ENCODE data around the gene CDIPT.
"Not testable (repeated sequence)": the region's sequence is repeated elsewhere in the genome, so short reads cannot be mapped to it uniquely, and the experiment has no call there.

Gene CDIPT

DNA sequence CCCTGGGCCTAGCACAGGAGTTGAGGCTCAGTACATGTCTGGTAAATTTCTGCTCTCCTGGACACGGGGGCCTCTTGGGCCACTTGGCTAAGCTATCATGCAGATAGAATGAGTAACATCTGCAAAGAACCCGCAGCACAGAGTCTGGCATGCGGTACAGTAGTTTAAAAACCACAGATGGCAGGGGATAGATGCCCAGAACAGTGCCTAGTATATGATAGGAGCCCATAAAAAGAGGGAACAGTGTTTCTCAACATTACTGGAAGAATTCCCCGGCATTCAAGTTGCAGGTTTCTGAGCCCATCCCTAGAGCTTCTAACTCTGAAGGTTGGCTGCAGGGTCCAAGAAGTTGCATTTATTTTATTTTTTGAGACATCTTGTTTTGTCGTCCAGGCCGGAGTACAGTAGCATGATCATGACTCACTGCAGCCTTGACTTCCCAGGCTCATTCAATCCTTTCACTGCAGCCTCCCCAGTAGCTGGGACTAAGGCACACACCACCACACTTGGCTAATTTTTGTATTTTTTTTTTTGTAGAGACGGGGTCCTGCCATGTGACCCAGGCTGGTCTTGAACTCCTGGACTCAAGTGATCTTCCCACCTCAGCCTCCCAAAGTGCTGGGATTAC, 5.8 kb downstream of the CDIPT start:
- DNase-seq, result no peak

GRCh38 chr16:29854520-29855100, 8.4 kb downstream of the CDIPT start:
- DNase-seq, result no peak

GRCh38 chr16:29852654-29853053, 10.4 kb downstream of the CDIPT start:
- no peak for DNase-seq

DNA sequence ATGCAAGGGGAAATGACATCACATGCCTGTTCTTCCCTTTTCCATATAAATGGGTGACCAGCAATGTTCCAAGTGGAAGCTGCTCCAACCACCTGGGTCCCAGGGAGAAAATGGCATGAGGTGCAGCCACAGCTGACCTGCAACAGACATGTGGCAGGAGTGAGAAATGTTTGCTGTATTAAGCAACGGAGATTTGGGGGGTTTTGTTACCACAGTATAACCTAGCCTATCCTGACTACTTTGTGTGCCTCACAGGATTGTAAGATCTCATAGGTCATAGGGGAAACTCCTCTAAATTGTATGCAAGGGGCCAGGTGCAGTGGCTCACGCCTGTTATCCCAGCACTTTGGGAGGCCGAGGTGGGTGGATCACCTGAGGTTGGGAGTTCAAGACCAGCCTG, 12.0 kb downstream of the CDIPT start:
- DNase-seq, result no peak

DNA sequence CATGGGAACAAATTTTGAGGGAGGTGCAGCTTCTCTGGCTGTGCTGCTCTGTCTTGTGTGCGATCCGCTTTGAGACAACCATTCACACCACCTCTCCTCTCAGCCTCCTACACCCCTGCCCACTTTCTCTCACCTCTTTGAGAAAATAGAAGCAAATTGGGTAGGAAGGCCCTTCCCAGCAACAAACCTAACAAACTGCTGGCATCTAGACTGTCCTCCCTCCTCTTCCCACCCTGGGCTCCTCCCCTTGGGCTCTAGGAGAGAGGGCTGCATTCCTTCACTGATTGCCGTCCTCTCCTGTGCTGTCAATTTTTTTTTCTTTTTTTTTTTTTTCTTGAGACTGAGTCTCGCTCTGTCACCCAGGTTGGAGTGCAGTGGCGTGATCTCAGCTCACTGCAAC, 13.5 kb downstream of the CDIPT start:
- DNase-seq, result no peak

DNA sequence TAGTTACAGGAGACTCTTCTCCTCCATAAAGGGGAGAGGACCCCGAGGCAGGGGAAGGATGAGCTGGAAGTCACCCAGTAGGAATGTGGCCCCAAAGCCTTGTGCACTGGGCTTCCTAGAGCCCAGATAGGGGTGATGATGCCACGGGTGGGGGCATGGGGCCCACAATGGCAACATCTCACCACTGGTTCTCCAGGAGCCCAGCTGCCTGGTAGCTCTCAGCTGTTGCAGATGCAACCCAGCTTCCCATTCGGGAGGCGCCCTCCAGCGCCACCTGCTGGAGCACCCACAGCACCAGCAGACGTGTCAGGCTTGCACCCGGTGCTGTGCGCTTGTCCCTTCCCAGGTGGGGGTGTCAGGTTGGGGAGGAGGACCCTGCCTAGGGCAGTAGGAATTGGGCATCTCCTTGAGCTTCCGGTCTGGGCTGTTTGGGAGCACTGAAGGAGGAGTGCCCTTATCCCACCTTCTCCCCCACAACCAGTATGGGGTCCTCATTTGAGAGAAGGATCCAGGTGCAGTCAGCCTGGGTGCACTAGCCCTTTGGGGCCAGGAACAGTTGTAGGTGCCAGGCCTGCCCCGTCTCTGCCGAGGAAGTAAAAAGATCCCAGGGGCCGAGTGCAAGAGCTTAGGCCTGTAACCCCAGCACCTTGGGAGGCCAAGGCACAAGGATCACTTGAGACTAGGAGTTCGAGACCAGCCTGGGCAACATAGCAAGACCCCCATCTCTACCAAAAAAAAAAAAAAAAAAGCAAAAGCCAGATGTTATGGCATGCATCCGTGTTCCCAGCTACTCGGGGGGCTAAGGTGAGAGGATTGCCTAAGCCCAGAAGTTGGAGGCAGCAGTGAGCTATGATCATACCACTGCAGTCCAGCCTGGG, 14.4 kb downstream of the CDIPT start:
- peak; percentile 84 for DNase-seq

DNA sequence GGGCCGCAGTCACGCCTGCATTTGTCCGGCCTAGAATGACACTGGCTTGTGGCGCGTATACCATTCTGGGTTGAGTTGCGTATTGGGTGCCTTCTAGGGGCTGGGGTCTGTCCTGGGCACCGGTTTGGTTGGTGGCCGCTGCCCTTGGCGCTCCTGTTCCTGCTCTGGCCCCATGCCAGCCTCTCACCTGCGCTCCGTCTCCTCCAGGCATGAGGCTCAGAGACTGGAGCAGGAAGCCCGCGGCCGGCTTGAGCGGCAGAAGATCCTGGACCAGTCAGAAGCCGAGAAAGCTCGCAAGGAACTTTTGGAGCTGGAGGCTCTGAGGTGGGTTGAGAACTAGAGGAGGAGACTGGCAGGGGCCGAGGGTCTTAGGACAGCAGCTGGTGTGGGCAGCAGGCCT, 17.4 kb downstream of the CDIPT start:
- DNase-seq, result no peak

DNA sequence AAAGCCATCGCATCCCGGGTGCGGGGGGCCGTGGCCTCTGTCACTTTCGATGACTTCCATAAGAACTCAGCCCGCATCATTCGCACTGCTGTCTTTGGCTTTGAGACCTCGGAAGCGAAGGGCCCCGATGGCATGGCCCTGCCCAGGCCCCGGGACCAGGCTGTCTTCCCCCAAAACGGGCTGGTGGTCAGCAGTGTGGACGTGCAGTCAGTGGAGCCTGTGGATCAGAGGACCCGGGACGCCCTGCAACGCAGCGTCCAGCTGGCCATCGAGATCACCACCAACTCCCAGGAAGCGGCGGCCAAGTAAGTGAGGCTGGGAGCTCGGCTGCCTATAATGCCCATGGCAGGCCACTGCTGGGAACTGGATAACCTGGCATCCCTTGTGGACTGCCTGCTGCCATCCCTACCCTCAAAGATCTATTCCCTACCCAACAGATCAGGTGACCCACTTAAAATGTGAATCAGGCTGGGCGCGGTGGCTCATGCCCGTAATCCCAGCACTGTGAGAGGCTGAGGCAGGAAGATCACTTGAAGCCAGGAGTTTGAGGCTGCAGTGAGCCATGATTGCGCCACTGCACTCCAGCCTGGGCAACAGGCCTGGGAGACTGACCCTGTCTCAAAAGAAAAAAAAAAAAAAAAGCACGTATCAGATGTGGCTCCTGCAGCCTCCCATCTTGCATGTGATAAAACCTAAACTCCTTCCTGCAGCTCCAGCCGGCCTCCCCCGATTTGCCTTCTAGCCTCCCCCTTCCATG, 18.3 kb downstream of the CDIPT start:
- DNase-seq, result no peak

- DNase-seq, result no peak
Observed at GRCh38 chr16:29843931-29844330, 19.1 kb downstream of the CDIPT start.

GRCh38 chr16:29842732-29843346, 20.2 kb downstream of the CDIPT start:
- DNase-seq, result no peak

- no peak for DNase-seq
Observed at GRCh38 chr16:29841631-29842030, 21.4 kb downstream of the CDIPT start.

GRCh38 chr16:29840240-29840639, 22.8 kb downstream of the CDIPT start:
- DNase-seq, result no peak

- DNase-seq, result no peak
Observed at GRCh38 chr16:29839822-29840221, 23.2 kb downstream of the CDIPT start.

DNA sequence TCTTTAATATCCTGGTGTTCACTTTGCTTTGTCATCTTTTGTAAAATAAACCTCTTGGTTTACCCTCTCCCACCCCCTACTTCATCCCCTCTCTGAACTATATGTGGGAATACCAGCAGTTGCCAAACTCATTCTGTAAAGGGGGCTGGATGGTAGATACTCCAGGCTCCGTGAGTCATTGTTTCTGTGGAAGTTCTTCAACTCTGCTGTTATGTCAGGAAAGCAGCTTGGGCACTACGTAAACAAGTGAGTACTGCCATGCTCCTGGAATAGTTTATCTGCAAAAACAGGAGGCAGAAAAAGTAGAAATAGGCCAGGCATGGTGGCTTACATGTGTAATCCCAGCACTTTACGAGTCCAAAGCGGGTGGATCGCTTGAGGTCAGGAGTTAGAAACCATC, 25.2 kb downstream of the CDIPT start:
- DNase-seq, result no peak

DNA sequence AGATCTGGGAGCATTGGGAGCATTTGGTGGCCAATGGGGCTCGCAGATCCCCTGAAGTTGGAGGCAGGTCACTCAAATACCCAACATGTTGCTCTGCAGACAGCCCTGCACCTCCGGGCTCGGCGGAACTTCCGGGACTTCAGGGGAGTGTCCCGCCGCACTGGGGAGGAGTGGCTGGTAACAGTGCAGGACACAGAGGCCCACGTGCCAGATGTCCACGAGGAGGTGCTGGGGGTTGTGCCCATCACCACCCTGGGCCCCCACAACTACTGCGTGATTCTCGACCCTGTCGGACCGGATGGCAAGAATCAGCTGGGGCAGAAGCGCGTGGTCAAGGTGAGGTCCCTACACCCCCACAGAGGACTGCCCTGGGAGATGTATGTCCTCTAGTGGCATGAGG, 26.4 kb downstream of the CDIPT start:
- DNase-seq, result no peak

DNA sequence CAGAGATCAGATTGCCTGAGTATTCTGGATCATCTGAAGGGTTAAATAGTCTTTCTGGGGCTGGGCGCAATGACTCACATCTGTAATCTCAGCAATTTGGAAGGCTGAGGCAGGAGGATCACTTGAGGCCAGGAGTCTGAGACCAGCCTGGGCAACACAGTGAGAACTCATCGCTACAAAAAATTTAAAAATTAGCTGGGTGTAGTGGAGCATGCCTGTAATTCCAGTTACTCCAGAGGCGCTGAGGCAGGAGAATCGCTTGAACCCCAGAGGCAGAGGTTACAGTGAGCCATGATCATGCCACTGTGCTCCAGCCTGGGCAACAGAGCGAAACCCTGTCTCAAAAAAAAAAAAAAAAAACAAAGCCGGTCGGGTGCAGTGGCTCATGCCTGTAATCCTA, 27.1 kb downstream of the CDIPT start:
- no peak for DNase-seq

GRCh38 chr16:29834079-29834478, 28.9 kb downstream of the CDIPT start:
- DNase-seq, result no peak

DNA sequence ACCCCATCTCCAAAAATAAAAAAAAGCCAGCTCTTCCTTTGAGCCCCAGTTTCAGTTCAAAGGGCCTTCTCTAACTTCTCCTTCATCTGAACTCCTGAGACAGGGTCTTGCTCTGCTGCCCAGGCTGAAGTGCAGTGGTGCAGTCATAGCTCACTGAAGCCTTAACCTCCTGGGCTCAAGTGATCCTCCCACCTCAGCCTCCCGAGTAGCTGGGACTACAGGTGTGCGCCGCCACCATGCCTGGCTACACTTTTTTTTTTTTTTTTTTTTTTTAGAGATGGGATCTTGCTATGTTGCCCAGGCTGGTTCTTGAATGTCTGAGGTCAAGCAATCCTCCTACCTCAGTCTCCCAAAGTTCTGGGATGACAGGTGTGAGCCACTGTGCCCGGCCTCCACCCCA, 29.8 kb downstream of the CDIPT start:
- DNase-seq, result not testable (repeated sequence)

GRCh38 chr16:29831490-29831889, 31.5 kb downstream of the CDIPT start:
- DNase-seq, result no peak

DNA sequence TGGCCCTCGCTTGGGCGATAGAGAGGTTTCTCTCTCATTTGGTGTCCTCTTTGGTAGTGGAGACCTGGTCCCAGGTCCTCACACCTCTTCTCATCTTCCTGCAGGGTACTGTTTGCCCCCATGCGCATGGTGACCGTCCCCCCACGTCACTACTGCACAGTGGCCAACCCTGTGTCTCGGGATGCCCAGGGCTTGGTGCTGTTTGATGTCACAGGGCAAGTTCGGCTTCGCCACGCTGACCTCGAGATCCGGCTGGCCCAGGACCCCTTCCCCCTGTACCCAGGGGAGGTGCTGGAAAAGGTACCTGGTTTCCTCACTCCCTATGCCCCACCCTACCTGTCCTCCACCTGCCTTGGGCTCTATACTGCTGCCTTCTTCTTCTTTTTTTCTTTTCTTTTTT, 32.3 kb downstream of the CDIPT start:
- DNase-seq, result no peak

GRCh38 chr16:29826342-29826695, 36.7 kb downstream of the CDIPT start:
- no peak for DNase-seq

- DNase-seq, result peak; percentile 40
Observed at GRCh38 chr16:29825145-29826044, 37.6 kb downstream of the CDIPT start.

All from CD4-positive, alpha-beta T cell treated with Interleukin-10 for 1 hour (primary cell).